Astrocyte of the cerebellum (primary cell): ENCODE results near the gene KHNYN.

ENCODE experiments used
- DNase-seq: peaks from one replicate; pipeline ENCODE4 v3.0.0-alpha.2; 2011; ENCODE audit warnings: low read depth
- H3K4me3 ChIP-seq: 2 replicates; pipeline ENCODE4 v1.5.1; 2011; ENCODE audit warnings: mild to moderate bottlenecking, low read depth, low read length, moderate library complexity
- CTCF ChIP-seq: IDR thresholded peaks from 2 replicates; pipeline ENCODE4 v1.5.1; 2012; ENCODE audit warnings: low read length, low read depth, moderate library complexity, mild to moderate bottlenecking; ENCODE audit errors: missing control alignments
- in situ Hi-C: cut with HindIII; loops from 2 replicates; pipeline ENCODE4 v1.10.0; 2017; ENCODE audit warnings: low sequenced_read_pairs

The KHNYN gene

GRCh38 chr14:24415421-24416253 is 14.1 kb upstream of the KHNYN start:
- in situ Hi-C loops, result loop anchor here (5.0 kb wide), 1 partner anchor 48 kb away; the partner anchor contains the start of gene NFATC4
- no peak overlapping the region for H3K4me3 ChIP-seq
- TF ChIP-seq CTCF, result no peak
- no peak for DNase-seq

- DNase-seq, result no peak
- in situ Hi-C loops, result loop anchor here (5.0 kb wide), 1 partner anchor 49 kb away; the partner anchor contains the start of gene NFATC4
- H3K4me3 ChIP-seq, result no peak overlapping the region
- no peak for TF ChIP-seq CTCF
Measured at GRCh38 chr14:24416254-24416931, 13.4 kb upstream of the KHNYN start.

- no peak for TF ChIP-seq CTCF
- no peak overlapping the region for H3K4me3 ChIP-seq
- DNase-seq, result no peak
- in situ Hi-C loops, result loop anchor here (5.0 kb wide), 1 partner anchor 50 kb away; the partner anchor contains the start of gene NFATC4
Measured at GRCh38 chr14:24416932-24417619, 12.7 kb upstream of the KHNYN start.

GRCh38 chr14:24417832-24418491 is 11.8 kb upstream of the KHNYN start:
- no peak for DNase-seq
- TF ChIP-seq CTCF, result no peak
- no peak overlapping the region for H3K4me3 ChIP-seq
- in situ Hi-C loops, result loop anchor here (5.0 kb wide), 1 partner anchor 51 kb away; the partner anchor contains the start of gene NFATC4

GRCh38 chr14:24418492-24418873 is 11.3 kb upstream of the KHNYN start:
- no peak for DNase-seq
- TF ChIP-seq CTCF, result no peak

GRCh38 chr14:24422261-24422660 is 7.5 kb upstream of the KHNYN start:
- in situ Hi-C loops, result no loop called here
- no peak for DNase-seq

More at GRCh38 chr14:24418492-24418873, 11.3 kb upstream of the KHNYN start:
- no peak overlapping the region for H3K4me3 ChIP-seq
- in situ Hi-C loops, result loop anchor here (5.0 kb wide), 1 partner anchor 51 kb away; the partner anchor contains the start of gene NFATC4

More at GRCh38 chr14:24422261-24422660, 7.5 kb upstream of the KHNYN start:
- H3K4me3 ChIP-seq, result no peak overlapping the region
- TF ChIP-seq CTCF, result no peak
